Measurements from ENCODE around the gene NT5DC2.
A peak's percentile ranks its signal among the peaks of the same experiment; 100 is the strongest.

NT5DC2 gene

DNA sequence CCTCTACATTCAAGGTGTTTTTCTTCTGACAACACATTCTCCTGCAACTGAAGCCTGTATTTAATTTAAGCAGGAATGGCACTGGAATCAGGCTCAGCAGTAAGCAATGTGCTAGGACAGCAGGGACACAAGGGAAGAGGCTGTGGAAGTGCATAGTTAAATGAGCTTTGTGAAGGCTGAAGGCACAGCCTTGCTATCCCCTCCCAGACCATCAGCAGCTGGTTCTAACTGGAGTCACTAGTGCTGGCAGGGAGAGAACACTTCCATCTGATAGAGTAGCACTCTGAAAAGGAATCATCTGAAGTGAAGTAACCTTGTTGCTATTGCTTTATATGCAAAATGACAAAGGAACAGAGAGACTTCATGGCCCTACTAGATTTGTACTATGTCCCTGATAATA, 17.5 kb upstream of the NT5DC2 start:
- no peak overlapping the region for H3K27ac ChIP-seq (ENCODE audit: insufficient read depth in 1 of 2, low read depth in 1 of 2, low read length in 2 of 2, poor library complexity in 1 of 2, severe bottlenecking in 2 of 2)
- peaks cover 30 to 80% (median 58%) of the 10 kb centered on the region in 4 experiments for H3K36me3 ChIP-seq (ENCODE audit: control insufficient read depth in 4 of 4, insufficient read depth in 4 of 4, low read length in 3 of 4)
- ChIA-PET CTCF (interaction anchor here (0.9 to 1.2 kb wide), 3 partner anchors 10 to 14 kb away, joined by 3 to 4 read pairs (median 3); no protein-coding TSS in a partner anchor), POLR2A (no interaction called here)
- no peak overlapping the region for H3K4me3 ChIP-seq (ENCODE audit: control insufficient read depth in 1 of 7, extremely low read depth in 1 of 7, insufficient read depth in 4 of 7, low read depth in 2 of 7, low read length in 6 of 7)
- no peaks in the 10 kb centered on the region for H3K4me1 ChIP-seq (ENCODE audit: control extremely low read depth in 1 of 4, control insufficient read depth in 4 of 4, insufficient read depth in 4 of 4, low read length in 3 of 4)
- H3K27me3 ChIP-seq (replicated peaks in 2 of 5; ENCODE audit: control insufficient read depth in 4 of 5, insufficient read depth in 5 of 5, low read length in 4 of 5): no peaks in the 10 kb centered on the region
- DNase-seq: no peak
- no peaks in the 10 kb centered on the region for H3K9me3 ChIP-seq (ENCODE audit: control extremely low read depth in 1 of 5, control insufficient read depth in 4 of 5, insufficient read depth in 2 of 5, low read depth in 1 of 5, low read length in 4 of 5)

DNA sequence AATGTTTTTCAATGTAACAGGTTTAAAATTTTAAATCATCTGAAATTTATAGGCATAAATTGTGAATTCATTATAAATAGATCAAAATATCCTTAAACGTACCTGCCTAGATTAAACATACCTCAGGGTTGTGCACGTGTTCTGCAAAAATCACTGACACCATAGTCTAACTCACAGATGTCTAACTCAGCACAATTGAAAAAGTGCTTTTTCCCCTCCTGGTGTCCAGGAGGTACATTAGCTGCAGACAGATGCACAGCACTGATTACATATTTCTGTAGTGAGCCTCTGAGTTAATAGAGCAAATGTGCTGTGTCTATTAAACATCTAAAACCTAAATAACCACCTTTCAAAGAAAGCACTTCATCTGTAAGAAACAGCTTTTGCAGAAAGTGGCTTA, 13.5 kb upstream of the NT5DC2 start:
- Histone ChIP-seq H3K36me3 (ENCODE audit: control insufficient read depth in 4 of 4, insufficient read depth in 4 of 4, low read length in 3 of 4) (peaks cover 20 to 64% (median 43%) of the 10 kb centered on the region in 4 experiments), H3K4me1 (ENCODE audit: control extremely low read depth in 1 of 4, control insufficient read depth in 4 of 4, insufficient read depth in 4 of 4, low read length in 3 of 4) (no peaks in the 10 kb centered on the region), H3K9me3 (ENCODE audit: control extremely low read depth in 1 of 5, control insufficient read depth in 4 of 5, insufficient read depth in 2 of 5, low read depth in 1 of 5, low read length in 4 of 5) (no peaks in the 10 kb centered on the region), H3K4me3 (ENCODE audit: control insufficient read depth in 1 of 7, extremely low read depth in 1 of 7, insufficient read depth in 4 of 7, low read depth in 2 of 7, low read length in 6 of 7) (no peak overlapping the region), H3K27me3 (replicated peaks in 2 of 5; ENCODE audit: control insufficient read depth in 4 of 5, insufficient read depth in 5 of 5, low read length in 4 of 5) (no peaks in the 10 kb centered on the region), H3K27ac (ENCODE audit: insufficient read depth in 1 of 2, low read depth in 1 of 2, low read length in 2 of 2, poor library complexity in 1 of 2, severe bottlenecking in 2 of 2) (no peak overlapping the region)
- WGBS (ENCODE audit: insufficient coverage): 94% methylated on average over 2 of the region's 2 CpGs
- POLR2A ChIA-PET: no interaction called here
- DNase-seq: no peak
- CTCF ChIA-PET: interaction anchor here (1.3 kb wide), 1 partner anchor 9 kb away, joined by 3 read pairs; no protein-coding TSS in a partner anchor

DNA sequence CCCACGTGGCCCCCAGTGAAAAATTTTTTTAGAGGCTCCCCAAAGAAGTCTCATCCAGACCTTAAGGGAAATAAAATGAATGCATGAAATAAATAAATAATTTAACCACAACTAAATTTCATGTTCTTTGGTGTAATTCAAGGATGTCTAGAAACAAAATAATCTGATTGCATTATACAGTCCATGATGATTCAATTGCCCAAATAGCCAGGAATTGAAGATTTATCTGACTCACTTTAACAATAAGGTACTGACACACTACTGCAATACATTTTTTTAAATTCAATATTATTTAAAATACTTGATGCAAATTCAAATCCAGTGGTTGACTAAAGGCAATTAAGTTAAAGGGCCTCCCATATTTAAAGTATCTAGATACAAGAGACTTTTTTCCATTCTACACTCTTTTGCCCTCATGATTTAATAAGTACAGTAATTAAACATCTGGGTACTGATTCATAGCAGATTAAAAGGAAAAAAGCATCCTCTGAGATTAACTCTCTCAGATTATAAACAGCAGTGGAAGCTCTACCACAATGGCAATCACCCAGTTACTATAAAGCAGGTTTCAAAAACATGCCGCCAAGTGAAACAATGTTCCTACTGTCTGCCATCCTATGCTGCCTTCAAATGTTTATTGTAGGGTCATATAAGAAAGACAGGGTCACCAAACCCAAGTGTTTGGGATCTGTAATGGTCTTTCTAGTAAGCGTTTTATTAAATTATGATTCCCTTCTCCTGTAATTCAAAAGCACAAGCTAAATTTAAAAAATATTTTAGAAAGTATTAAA, 12.6 kb upstream of the NT5DC2 start:
- CTCF ChIA-PET: interaction anchor here (1.0 to 1.3 kb wide), 3 partner anchors 9 to 74 kb away, joined by 3 read pairs; no protein-coding TSS in a partner anchor

DNA sequence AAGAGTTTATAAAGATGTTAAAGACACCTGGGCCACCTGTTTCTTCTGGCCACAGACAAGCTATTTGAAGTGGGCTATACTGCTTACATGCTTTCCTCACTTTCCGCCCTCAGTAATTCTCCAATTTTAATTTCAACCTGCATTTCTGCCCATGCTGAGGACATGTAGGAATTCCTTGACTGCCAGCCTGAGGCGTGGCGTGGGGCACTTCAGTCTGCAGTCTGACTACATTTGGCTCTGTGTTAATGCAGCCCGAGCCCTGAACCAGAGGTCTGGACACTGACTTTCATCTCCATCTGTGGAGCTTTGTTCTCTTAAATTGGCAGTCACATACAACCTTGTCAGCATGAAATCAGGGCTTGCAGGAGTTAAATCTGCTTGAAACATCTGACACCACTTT, 11.3 kb upstream of the NT5DC2 start:
- ChIA-PET CTCF (interaction anchor here (1.0 kb wide), 2 partner anchors 10 to 72 kb away, joined by 3 read pairs; no protein-coding TSS in a partner anchor), POLR2A (no interaction called here)
- H3K4me1 ChIP-seq (ENCODE audit: control extremely low read depth in 1 of 4, control insufficient read depth in 4 of 4, insufficient read depth in 4 of 4, low read length in 3 of 4): no peaks in the 10 kb centered on the region
- H3K4me3 ChIP-seq (ENCODE audit: control insufficient read depth in 1 of 7, extremely low read depth in 1 of 7, insufficient read depth in 4 of 7, low read depth in 2 of 7, low read length in 6 of 7): no peak overlapping the region
- H3K36me3 ChIP-seq (ENCODE audit: control insufficient read depth in 4 of 4, insufficient read depth in 4 of 4, low read length in 3 of 4): peaks cover 14 to 53% (median 35%) of the 10 kb centered on the region in 4 experiments
- H3K27ac ChIP-seq (ENCODE audit: insufficient read depth in 1 of 2, low read depth in 1 of 2, low read length in 2 of 2, poor library complexity in 1 of 2, severe bottlenecking in 2 of 2): no peak overlapping the region
- 93% methylated on average over 4 of the region's 4 CpGs for WGBS (ENCODE audit: insufficient coverage)
- H3K9me3 ChIP-seq (ENCODE audit: control extremely low read depth in 1 of 5, control insufficient read depth in 4 of 5, insufficient read depth in 2 of 5, low read depth in 1 of 5, low read length in 4 of 5): no peaks in the 10 kb centered on the region
- no peaks in the 10 kb centered on the region for H3K27me3 ChIP-seq (replicated peaks in 2 of 5; ENCODE audit: control insufficient read depth in 4 of 5, insufficient read depth in 5 of 5, low read length in 4 of 5)
- DNase-seq: no peak

More for the DNA sequence above, 12.6 kb upstream of the NT5DC2 start:
- Histone ChIP-seq H3K27ac (ENCODE audit: insufficient read depth in 1 of 2, low read depth in 1 of 2, low read length in 2 of 2, poor library complexity in 1 of 2, severe bottlenecking in 2 of 2) (no peak overlapping the region), H3K4me3 (ENCODE audit: control insufficient read depth in 1 of 7, extremely low read depth in 1 of 7, insufficient read depth in 4 of 7, low read depth in 2 of 7, low read length in 6 of 7) (no peak overlapping the region), H3K36me3 (ENCODE audit: control insufficient read depth in 4 of 4, insufficient read depth in 4 of 4, low read length in 3 of 4) (peaks cover 20 to 59% (median 40%) of the 10 kb centered on the region in 4 experiments), H3K9me3 (ENCODE audit: control extremely low read depth in 1 of 5, control insufficient read depth in 4 of 5, insufficient read depth in 2 of 5, low read depth in 1 of 5, low read length in 4 of 5) (no peaks in the 10 kb centered on the region), H3K27me3 (replicated peaks in 2 of 5; ENCODE audit: control insufficient read depth in 4 of 5, insufficient read depth in 5 of 5, low read length in 4 of 5) (no peaks in the 10 kb centered on the region), H3K4me1 (ENCODE audit: control extremely low read depth in 1 of 4, control insufficient read depth in 4 of 4, insufficient read depth in 4 of 4, low read length in 3 of 4) (no peaks in the 10 kb centered on the region)
- POLR2A ChIA-PET: no interaction called here
- DNase-seq: no peak
- no CpG with 5 or more reads among the region's 3 CpGs for WGBS (ENCODE audit: insufficient coverage)

DNA sequence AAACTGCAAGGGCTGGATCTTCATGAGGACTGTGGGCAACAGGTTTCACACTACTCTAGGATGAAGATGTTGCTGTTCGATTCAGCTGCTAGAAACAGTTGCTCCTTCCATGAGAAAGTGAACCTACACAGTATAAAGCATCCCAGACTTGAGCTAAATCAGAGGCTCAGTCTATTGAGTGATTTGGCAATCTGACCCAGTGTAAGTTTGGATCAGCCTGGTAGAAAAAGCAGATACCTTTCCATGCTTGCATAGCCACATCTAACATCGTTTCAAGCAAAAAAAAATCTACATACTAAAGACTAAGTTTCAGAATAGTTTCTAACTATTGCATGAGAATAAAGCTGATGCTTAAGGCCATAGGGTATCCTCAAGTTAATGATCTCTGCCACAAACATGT, 7.4 kb upstream of the NT5DC2 start:
- no peak overlapping the region for H3K4me3 ChIP-seq (ENCODE audit: control insufficient read depth in 1 of 7, extremely low read depth in 1 of 7, insufficient read depth in 4 of 7, low read depth in 2 of 7, low read length in 6 of 7)
- no peaks in the 10 kb centered on the region for H3K27me3 ChIP-seq (replicated peaks in 2 of 5; ENCODE audit: control insufficient read depth in 4 of 5, insufficient read depth in 5 of 5, low read length in 4 of 5)
- ChIA-PET POLR2A (interaction anchor here (0.6 kb wide), 2 partner anchors 42 to 262 kb away, joined by 3 to 5 read pairs; partner anchors contain the start of gene WDR82), CTCF (interaction anchor here (1.0 to 1.8 kb wide), 2 partner anchors 11 to 68 kb away, joined by 3 to 4 read pairs; no protein-coding TSS in a partner anchor)
- H3K9me3 ChIP-seq (ENCODE audit: control extremely low read depth in 1 of 5, control insufficient read depth in 4 of 5, insufficient read depth in 2 of 5, low read depth in 1 of 5, low read length in 4 of 5): no peaks in the 10 kb centered on the region
- DNase-seq: no peak
- no peak overlapping the region for H3K27ac ChIP-seq (ENCODE audit: insufficient read depth in 1 of 2, low read depth in 1 of 2, low read length in 2 of 2, poor library complexity in 1 of 2, severe bottlenecking in 2 of 2)
- H3K4me1 ChIP-seq (ENCODE audit: control extremely low read depth in 1 of 4, control insufficient read depth in 4 of 4, insufficient read depth in 4 of 4, low read length in 3 of 4): peaks cover 6 to 30% (median 24%) of the 10 kb centered on the region in 4 experiments
- WGBS (ENCODE audit: insufficient coverage): 100% methylated on average over 1 of the region's 2 CpGs
- H3K36me3 ChIP-seq (ENCODE audit: control insufficient read depth in 4 of 4, insufficient read depth in 4 of 4, low read length in 3 of 4): peaks cover 3 to 42% (median 13%) of the 10 kb centered on the region in 4 experiments

DNA sequence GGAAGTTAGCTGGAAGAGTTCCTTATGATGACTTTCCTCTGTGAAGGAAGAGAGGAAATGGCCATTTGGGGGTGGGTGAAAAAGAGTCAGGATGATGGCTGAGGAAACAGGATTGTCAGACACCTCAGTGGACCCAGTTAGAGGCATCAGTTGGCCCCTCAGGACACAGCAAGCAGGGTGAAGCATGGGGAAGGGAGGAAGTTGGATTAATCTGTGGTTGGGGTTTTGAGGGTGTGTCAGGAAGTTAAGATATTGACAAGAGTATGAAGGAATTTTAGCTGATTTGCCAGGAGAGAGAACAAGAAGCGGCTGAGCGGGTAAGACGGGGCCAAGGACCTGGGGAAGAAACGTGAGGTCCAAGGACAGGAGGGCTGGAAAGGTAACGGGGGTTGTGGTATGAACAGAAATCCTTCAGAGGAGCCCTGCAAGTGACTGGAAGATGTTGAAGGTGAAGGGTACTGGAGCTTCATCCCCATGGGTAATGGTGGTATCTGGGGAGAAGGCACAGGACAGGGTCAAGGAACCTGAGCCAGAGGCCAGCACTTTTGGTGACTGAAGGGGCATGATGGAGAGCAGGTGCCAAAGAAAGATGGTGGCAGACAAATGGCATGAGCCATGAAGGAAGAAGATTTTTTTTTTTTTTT, 5.5 kb upstream of the NT5DC2 start:
- 79% methylated on average over 5 of the region's 5 CpGs for WGBS (ENCODE audit: insufficient coverage)
- H3K4me1 ChIP-seq (ENCODE audit: control extremely low read depth in 1 of 4, control insufficient read depth in 4 of 4, insufficient read depth in 4 of 4, low read length in 3 of 4): peaks cover 10 to 48% (median 31%) of the 10 kb centered on the region in 4 experiments
- ChIA-PET CTCF (interaction anchor here (1.0 kb wide), 1 partner anchor 43 kb away, joined by 3 read pairs; no protein-coding TSS in a partner anchor), POLR2A (interaction anchor here (0.6 kb wide), 1 partner anchor 22 kb away, joined by 3 read pairs; no protein-coding TSS in a partner anchor)
- H3K9me3 ChIP-seq (ENCODE audit: control extremely low read depth in 1 of 5, control insufficient read depth in 4 of 5, insufficient read depth in 2 of 5, low read depth in 1 of 5, low read length in 4 of 5): no peaks in the 10 kb centered on the region
- H3K27me3 ChIP-seq (replicated peaks in 2 of 5; ENCODE audit: control insufficient read depth in 4 of 5, insufficient read depth in 5 of 5, low read length in 4 of 5): no peaks in the 10 kb centered on the region
- peaks cover 3 to 31% (median 9%) of the 10 kb centered on the region in 4 experiments for H3K36me3 ChIP-seq (ENCODE audit: control insufficient read depth in 4 of 4, insufficient read depth in 4 of 4, low read length in 3 of 4)
- DNase-seq: no peak
- peak overlapping the region in 1 of 2 experiments; percentile 26 for H3K27ac ChIP-seq (ENCODE audit: insufficient read depth in 1 of 2, low read depth in 1 of 2, low read length in 2 of 2, poor library complexity in 1 of 2, severe bottlenecking in 2 of 2)
- H3K4me3 ChIP-seq (ENCODE audit: control insufficient read depth in 1 of 7, extremely low read depth in 1 of 7, insufficient read depth in 4 of 7, low read depth in 2 of 7, low read length in 6 of 7): peak overlapping the region in 2 of 7 experiments; percentile 3 to 42

Measured in common myeloid progenitor, CD34-positive (primary cell).